Transverse colon (tissue), 4 donors: ENCODE data around the gene CRAMP1. TPM values are rescaled to one million over a fixed set of nuclear protein-coding genes. Genes with fewer than 3 reads are reported as not detected.
"Not testable (repeated sequence)": the region's sequence is repeated elsewhere in the genome, so short reads cannot be mapped to it uniquely, and the experiment has no call there.

Source experiments
- DNase-seq: peaks from one replicate; pipeline ENCODE4 v3.0.0-alpha.2; 2019
- H3K27ac ChIP-seq, 4 donors: fragments of 200-600 bp; sonication (generic); 2 replicates each; pipeline ENCODE4 v1.5.1; 2016 to 2018; ENCODE audit warnings: inconsistent platforms in 4 of 4
- H3K27me3 ChIP-seq: fragments of 200-600 bp; sonication (generic); 2 replicates; pipeline ENCODE4 v1.5.1; 2017; ENCODE audit warnings: inconsistent platforms
- H3K36me3 ChIP-seq, 4 donors: fragments of 200-600 bp; sonication (generic); 2 replicates each; pipeline ENCODE4 v1.5.1; 2017 to 2019; ENCODE audit warnings: inconsistent platforms in 4 of 4
- H3K4me1 ChIP-seq, 4 donors: fragments of 200-600 bp; sonication (generic); 2 replicates each; pipeline ENCODE4 v1.5.1; 2017 to 2020; ENCODE audit warnings: inconsistent platforms in 4 of 4
- H3K4me3 ChIP-seq, 4 donors: fragments of 200-600 bp; sonication (generic); 1 replicate in 1 of 4; 2 replicates in 3 of 4; pipeline versions ENCODE4 v1.5.1 to v1.6.1; 2017 to 2019; ENCODE audit warnings: inconsistent platforms in 4 of 4
- H3K9me3 ChIP-seq, 2 donors: fragments of 200-600 bp; sonication (generic); 2 replicates each; pipeline ENCODE4 v1.5.1; 2017 to 2019; ENCODE audit warnings: inconsistent platforms in 2 of 2
- EP300 ChIP-seq: sonication (generic); formaldehyde crosslinking; IDR thresholded peaks from one replicate; pipeline ENCODE4 v1.6.1; 2017; ENCODE audit warnings: antibody characterized with exemption, low read depth
- POLR2A ChIP-seq: fragments of 450-650 bp; IDR thresholded peaks from one replicate; pipeline ENCODE4 v1.6.1; 2016; ENCODE audit warnings: antibody characterized with exemption, mild to moderate bottlenecking, moderate library complexity
- POLR2AphosphoS5 ChIP-seq, 3 donors: sonication (generic); formaldehyde crosslinking; IDR thresholded peaks; one replicate each; pipeline ENCODE4 v1.6.1; 2016; ENCODE audit warnings: antibody characterized with exemption in 3 of 3
- WGBS, 2 donors: methylation state at CpG; one replicate each; pipeline ENCODE4 v1.1.5; 2018; ENCODE audit warnings: low coverage in 1 of 2; 5-methylcytosine and 5-hydroxymethylcytosine counted together
- in situ Hi-C, 4 donors: fragments of 200-750 bp; cut with MboI; loops; one replicate each; pipeline versions ENCODE4 v1.15.0 to v1.15.1; 2017; ENCODE audit warnings: low sequenced_read_pairs in 3 of 4, low pct_ligation_motif_present in 1 of 4, low pct_unique_long_range_greater_than_20kb in 1 of 4
- intact Hi-C: fragments of 100-400 bp; cut with DNase I; formaldehyde crosslinking; loops from one replicate; pipeline ENCODE4 v1.15.1; 2023; ENCODE audit warnings: low total_unique reads
- total RNA-seq, 4 donors: library from RNA; depleted of rRNA; stranded (reverse); fragments of >200 nt; gene quantifications; one replicate each; pipeline ENCODE4 v1.1.0, GENCODE V29; 2016
- TF ChIP-seq, protein P1 (sequence below), 5 experiments: fragments of 200-600 bp in 3 of 5; fragments of 450-650 bp in 2 of 5; sonication (generic) in 3 of 5; IDR thresholded peaks; 1 replicate in 2 of 5; 2 replicates in 3 of 5; pipeline ENCODE4 v1.5.1; 2016 to 2017; ENCODE audit warnings: antibody characterized with exemption in 5 of 5, inconsistent platforms in 3 of 5, mild to moderate bottlenecking in 2 of 5, moderate library complexity in 1 of 5

Gene CRAMP1
- total RNA-seq, 4 donors from 2014 or later: 10.1 to 52.7 (median 16.2) TPM

DNA sequence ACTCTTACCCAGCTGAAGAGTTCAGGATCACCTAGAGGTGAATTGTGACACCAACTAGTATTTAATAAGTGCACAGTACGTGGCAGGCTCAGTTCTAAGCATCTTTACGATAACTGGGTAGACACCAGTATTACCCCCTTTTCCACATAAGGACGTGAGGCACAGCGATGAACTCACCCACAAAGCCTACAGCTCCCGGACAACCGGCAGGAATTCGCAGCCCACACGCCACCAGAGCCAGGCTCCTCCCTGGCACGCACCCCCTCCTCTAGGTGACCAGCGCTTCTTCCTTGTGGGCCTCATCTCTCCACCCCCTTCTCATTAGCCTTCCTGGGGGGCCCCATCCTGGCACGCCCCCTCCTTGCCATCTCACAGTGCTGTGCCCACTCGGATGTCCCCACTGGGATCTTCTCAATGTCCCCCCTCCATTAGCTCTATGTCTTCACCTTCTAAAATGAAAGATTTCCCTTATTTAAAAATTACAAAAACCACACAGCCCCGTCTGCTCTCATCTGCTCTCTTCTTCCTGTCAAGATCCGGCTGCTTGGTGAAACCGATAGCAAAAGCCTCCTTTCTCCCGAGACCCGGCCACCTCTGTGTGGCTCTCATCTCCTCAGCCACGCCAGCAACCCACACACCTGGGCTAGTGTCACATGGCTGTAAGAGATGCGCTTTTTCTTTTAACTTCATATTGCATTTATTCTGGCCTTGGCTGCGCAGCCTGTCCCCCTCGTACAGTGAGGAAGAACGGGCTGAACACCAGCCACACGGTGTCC is 21.0 kb upstream of the CRAMP1 start:
- H3K36me3 ChIP-seq: no peaks in the 10 kb centered on the region
- 90 to 94% methylated on average over 10 to 23 of the region's 23 CpGs for WGBS, 2 donors
- H3K4me1 ChIP-seq: no peaks in the 10 kb centered on the region
- TF ChIP-seq EP300 (no peak), POLR2A (no peak), POLR2AphosphoS5 (IDR thresholded peaks at IDR 0.05) (no peak)
- TF ChIP-seq, protein P1, sequence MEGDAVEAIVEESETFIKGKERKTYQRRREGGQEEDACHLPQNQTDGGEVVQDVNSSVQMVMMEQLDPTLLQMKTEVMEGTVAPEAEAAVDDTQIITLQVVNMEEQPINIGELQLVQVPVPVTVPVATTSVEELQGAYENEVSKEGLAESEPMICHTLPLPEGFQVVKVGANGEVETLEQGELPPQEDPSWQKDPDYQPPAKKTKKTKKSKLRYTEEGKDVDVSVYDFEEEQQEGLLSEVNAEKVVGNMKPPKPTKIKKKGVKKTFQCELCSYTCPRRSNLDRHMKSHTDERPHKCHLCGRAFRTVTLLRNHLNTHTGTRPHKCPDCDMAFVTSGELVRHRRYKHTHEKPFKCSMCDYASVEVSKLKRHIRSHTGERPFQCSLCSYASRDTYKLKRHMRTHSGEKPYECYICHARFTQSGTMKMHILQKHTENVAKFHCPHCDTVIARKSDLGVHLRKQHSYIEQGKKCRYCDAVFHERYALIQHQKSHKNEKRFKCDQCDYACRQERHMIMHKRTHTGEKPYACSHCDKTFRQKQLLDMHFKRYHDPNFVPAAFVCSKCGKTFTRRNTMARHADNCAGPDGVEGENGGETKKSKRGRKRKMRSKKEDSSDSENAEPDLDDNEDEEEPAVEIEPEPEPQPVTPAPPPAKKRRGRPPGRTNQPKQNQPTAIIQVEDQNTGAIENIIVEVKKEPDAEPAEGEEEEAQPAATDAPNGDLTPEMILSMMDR (IDR thresholded peaks at IDR 0.05): no peak
- in situ Hi-C loops: no loop called here
- H3K27ac ChIP-seq: no peak overlapping the region
- no peak for DNase-seq
- no peaks in the 10 kb centered on the region for H3K27me3 ChIP-seq
- intact Hi-C loops: no loop called here
- H3K9me3 ChIP-seq: no peaks in the 10 kb centered on the region
- H3K4me3 ChIP-seq: no peak overlapping the region

DNA sequence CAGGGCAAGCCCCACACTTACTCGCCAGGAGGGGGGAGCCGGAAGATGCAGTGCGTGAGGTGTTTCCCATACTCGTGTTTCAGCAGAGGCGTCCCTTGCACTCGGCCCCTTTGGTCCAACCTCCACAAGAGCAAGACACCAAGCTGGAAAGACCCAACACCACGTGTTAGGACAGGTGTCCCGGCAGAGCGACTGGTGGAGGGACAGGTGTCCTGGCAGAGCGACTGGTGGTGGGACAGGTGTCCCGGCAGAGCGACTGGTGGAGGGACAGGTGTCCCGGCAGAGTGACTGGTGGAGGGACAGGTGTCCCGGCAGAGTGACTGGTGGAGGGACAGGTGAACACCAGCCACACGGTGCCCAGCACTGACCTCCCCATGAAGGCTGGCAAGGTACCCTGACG is 19.7 kb upstream of the CRAMP1 start:
- WGBS, 2 donors: 83 to 85% methylated on average over 8 to 13 of the region's 16 CpGs
- in situ Hi-C loops: no loop called here
- Histone ChIP-seq H3K27me3 (no peaks in the 10 kb centered on the region), H3K4me1 (no peaks in the 10 kb centered on the region), H3K36me3 (no peaks in the 10 kb centered on the region), H3K27ac (no peak overlapping the region), H3K4me3 (no peak overlapping the region), H3K9me3 (no peaks in the 10 kb centered on the region)
- no peak for DNase-seq
- no peak for TF ChIP-seq POLR2A
- TF ChIP-seq, protein P1 (IDR thresholded peaks at IDR 0.05): no peak
- no peak for TF ChIP-seq POLR2AphosphoS5 (IDR thresholded peaks at IDR 0.05)
- TF ChIP-seq EP300: no peak
- intact Hi-C loops: no loop called here

DNA sequence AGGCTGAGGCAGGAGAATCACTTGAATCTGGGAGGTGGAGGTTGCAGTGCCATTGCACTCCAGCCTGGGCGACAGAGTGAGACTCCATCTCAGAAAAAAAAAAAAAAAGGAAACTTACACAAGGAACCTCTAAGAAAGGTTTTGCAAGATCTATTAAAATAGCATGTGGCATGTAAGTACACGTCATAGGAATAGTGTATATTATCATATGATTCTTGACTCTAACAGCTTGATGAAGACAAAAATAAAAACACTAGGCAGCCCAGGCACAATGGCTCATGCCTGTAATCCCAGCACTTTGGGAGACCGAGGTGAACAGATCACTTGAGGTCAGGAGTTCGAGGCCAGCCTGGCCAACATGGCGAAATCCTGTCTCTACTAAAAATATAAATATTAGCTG is 16.6 kb upstream of the CRAMP1 start:
- intact Hi-C loops, H3K9me3 ChIP-seq, in situ Hi-C loops, H3K27me3 ChIP-seq, H3K4me1 ChIP-seq, H3K27ac ChIP-seq, H3K4me3 ChIP-seq, DNase-seq, H3K36me3 ChIP-seq: not testable (repeated sequence)
- 78 to 81% methylated on average over 4 to 5 of the region's 5 CpGs for WGBS, 2 donors

DNA sequence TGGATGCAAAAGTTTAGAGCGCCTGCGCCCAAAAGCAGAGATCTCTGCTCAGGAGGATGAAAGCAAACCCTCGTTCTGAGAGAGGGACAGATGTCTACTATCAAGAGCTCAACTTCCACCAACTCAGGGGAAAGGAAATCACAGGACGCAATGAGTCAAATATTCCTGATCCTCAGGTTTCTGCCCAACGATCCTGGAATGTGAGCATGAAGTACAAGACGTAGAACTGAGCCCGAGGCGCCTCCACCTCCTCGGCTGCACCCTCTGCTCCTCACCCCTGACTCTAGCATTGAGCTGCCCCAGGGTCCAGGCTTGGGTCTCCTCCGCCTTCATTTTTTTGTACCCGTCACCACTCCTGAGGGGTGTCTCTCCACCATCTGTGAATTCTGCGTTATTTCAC is 15.6 kb upstream of the CRAMP1 start:
- H3K27ac ChIP-seq: no peak overlapping the region
- in situ Hi-C loops: no loop called here
- no peaks in the 10 kb centered on the region for H3K4me1 ChIP-seq
- no peaks in the 10 kb centered on the region for H3K27me3 ChIP-seq
- intact Hi-C loops: no loop called here
- no peak for DNase-seq
- H3K9me3 ChIP-seq: no peaks in the 10 kb centered on the region
- WGBS, 2 donors: 75 to 88% methylated on average over 4 to 12 of the region's 12 CpGs
- no peaks in the 10 kb centered on the region for H3K36me3 ChIP-seq
- H3K4me3 ChIP-seq: no peak overlapping the region
- TF ChIP-seq POLR2AphosphoS5 (IDR thresholded peaks at IDR 0.05): no peak
- TF ChIP-seq, protein P1 (IDR thresholded peaks at IDR 0.05): no peak
- TF ChIP-seq POLR2A: no peak
- TF ChIP-seq EP300: no peak

DNA sequence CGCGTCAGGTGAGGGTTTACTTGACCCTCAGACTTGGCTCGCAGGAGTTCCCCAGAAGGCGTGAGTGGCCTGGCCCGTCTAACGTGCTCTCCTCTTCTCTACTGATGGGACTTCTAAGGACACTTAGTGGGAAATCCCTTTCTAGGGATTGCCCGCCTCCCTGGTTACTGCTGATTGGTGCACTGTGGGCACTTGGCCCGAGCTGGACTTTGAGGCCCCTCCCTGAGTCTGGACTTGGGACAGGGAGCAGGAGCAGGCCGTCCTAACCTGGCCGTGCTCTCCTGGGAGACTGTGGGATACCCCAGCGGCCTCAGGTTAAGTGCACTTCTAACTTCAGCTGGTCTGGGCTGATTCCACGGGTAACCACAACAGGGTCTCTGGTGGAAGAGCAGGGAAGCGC is 15.0 kb upstream of the CRAMP1 start:
- no peaks in the 10 kb centered on the region for H3K9me3 ChIP-seq
- 87 to 100% methylated on average over 4 to 12 of the region's 13 CpGs for WGBS, 2 donors
- intact Hi-C loops: no loop called here

More for the DNA sequence above, 15.0 kb upstream of the CRAMP1 start:
- Histone ChIP-seq H3K27me3 (no peaks in the 10 kb centered on the region), H3K27ac (no peak overlapping the region), H3K4me1 (no peaks in the 10 kb centered on the region), H3K4me3 (no peak overlapping the region), H3K36me3 (no peaks in the 10 kb centered on the region)
- DNase-seq: no peak
- in situ Hi-C loops: no loop called here
- TF ChIP-seq EP300 (no peak), POLR2A (no peak), POLR2AphosphoS5 (IDR thresholded peaks at IDR 0.05) (no peak)
- TF ChIP-seq, protein P1 (IDR thresholded peaks at IDR 0.05): no peak
